Parathyroid adenoma (tissue), 2 donors: ENCODE results near the gene FKBP2.
"Not testable (repeated sequence)": the region's sequence is repeated elsewhere in the genome, so short reads cannot be mapped to it uniquely, and the experiment has no call there.

ENCODE experiments used
- H2AFZ ChIP-seq: fragments of 300-600 bp; sonication (generic); one replicate; pipeline ENCODE4 v1.7.0; 2017; ENCODE audit warnings: antibody characterized with exemption, mild to moderate bottlenecking
- H3K27ac ChIP-seq: fragments of 300-600 bp; sonication (generic); one replicate; pipeline ENCODE4 v1.7.0; 2017
- H3K27me3 ChIP-seq: fragments of 300-600 bp; sonication (generic); one replicate; pipeline ENCODE4 v1.7.0; 2017; ENCODE audit warnings: low read length; ENCODE audit not compliant: control insufficient read depth, insufficient read depth
- H3K36me3 ChIP-seq: fragments of 300-600 bp; sonication (generic); one replicate; pipeline ENCODE4 v1.7.0; 2017; ENCODE audit warnings: low read length; ENCODE audit not compliant: control insufficient read depth, insufficient read depth
- H3K4me1 ChIP-seq: fragments of 300-600 bp; sonication (generic); one replicate; pipeline ENCODE4 v1.7.0; 2017; ENCODE audit warnings: control low read depth
- H3K4me2 ChIP-seq: fragments of 300-600 bp; sonication (generic); one replicate; pipeline ENCODE4 v1.7.0; 2017; ENCODE audit warnings: low read length
- H3K4me3 ChIP-seq: fragments of 300-600 bp; sonication (generic); one replicate; pipeline ENCODE4 v1.7.0; 2017; ENCODE audit warnings: low read depth, low read length
- H3K79me2 ChIP-seq: fragments of 300-600 bp; sonication (generic); one replicate; pipeline ENCODE4 v1.7.0; 2017; ENCODE audit warnings: control low read depth
- H3K9ac ChIP-seq: fragments of 300-600 bp; sonication (generic); one replicate; pipeline ENCODE4 v1.7.0; 2017; ENCODE audit warnings: mild to moderate bottlenecking
- H3K9me3 ChIP-seq: fragments of 300-600 bp; sonication (generic); one replicate; pipeline ENCODE4 v1.7.0; 2017; ENCODE audit warnings: low read length; ENCODE audit not compliant: control insufficient read depth
- CTCF ChIP-seq: fragments of 300-600 bp; sonication (generic); IDR thresholded peaks from one replicate; pipeline ENCODE4 v1.7.0; 2017; ENCODE audit warnings: antibody characterized with exemption, mild to moderate bottlenecking
- donor health status: primary hyperparathyroidism.

The FKBP2 gene

GRCh38 chr11:64244107-64244506 is 3.2 kb downstream of the FKBP2 start:
- no peak for TF ChIP-seq CTCF
- H3K27ac ChIP-seq: no peak overlapping the region
- peaks cover 12% of the 10 kb centered on the region for H3K4me1 ChIP-seq

GRCh38 chr11:64244966-64245365 is 4.1 kb downstream of the FKBP2 start:
- Histone ChIP-seq H3K36me3 (no peaks in the 10 kb centered on the region), H3K79me2 (no peaks in the 10 kb centered on the region), H3K27ac (no peak overlapping the region), H3K4me1 (peaks cover 8% of the 10 kb centered on the region), H3K4me2 (peak overlapping the region; percentile 75), H3K9me3 (no peaks in the 10 kb centered on the region), H2AFZ (no peak overlapping the region), H3K4me3 (no peak overlapping the region), H3K27me3 (no peaks in the 10 kb centered on the region), H3K9ac (no peak overlapping the region)
- no peak for TF ChIP-seq CTCF

More at GRCh38 chr11:64244107-64244506, 3.2 kb downstream of the FKBP2 start:
- no peak overlapping the region for H3K4me2 ChIP-seq
- no peaks in the 10 kb centered on the region for H3K36me3 ChIP-seq
- H3K27me3 ChIP-seq: no peaks in the 10 kb centered on the region
- H3K79me2 ChIP-seq: no peaks in the 10 kb centered on the region
- no peak overlapping the region for H3K4me3 ChIP-seq
- no peak overlapping the region for H2AFZ ChIP-seq
- no peak overlapping the region for H3K9ac ChIP-seq
- no peaks in the 10 kb centered on the region for H3K9me3 ChIP-seq

DNA sequence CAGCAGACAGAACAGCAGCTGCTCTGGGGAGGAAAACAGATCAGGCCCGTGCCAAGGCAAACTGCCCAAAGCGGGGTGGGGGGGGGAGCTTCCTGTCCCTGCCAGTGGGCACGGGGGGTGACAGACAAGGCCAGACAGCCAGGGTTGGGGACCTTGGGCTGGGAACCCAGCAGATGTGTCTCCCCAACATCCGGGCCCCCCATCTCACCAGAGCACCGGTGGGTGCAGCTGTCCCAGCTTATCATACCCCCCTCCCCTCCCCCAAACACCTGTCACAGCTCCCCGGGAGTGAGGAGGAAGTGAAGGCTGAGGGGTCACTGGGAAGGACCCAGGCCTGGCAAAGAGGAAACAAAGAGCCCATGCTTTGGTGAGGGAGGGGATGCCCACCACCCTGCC is 4.5 kb downstream of the FKBP2 start:
- H3K4me2 ChIP-seq: peak overlapping the region; percentile 75
- peak overlapping the region; percentile 36 for H3K27ac ChIP-seq
- no peak overlapping the region for H3K9ac ChIP-seq
- peak overlapping the region; percentile 58 for H3K4me3 ChIP-seq
- H3K79me2 ChIP-seq: no peaks in the 10 kb centered on the region
- no peak for TF ChIP-seq CTCF
- no peaks in the 10 kb centered on the region for H3K9me3 ChIP-seq
- H3K36me3 ChIP-seq: no peaks in the 10 kb centered on the region
- peaks cover 4% of the 10 kb centered on the region for H3K4me1 ChIP-seq
- no peak overlapping the region for H2AFZ ChIP-seq
- no peaks in the 10 kb centered on the region for H3K27me3 ChIP-seq

DNA sequence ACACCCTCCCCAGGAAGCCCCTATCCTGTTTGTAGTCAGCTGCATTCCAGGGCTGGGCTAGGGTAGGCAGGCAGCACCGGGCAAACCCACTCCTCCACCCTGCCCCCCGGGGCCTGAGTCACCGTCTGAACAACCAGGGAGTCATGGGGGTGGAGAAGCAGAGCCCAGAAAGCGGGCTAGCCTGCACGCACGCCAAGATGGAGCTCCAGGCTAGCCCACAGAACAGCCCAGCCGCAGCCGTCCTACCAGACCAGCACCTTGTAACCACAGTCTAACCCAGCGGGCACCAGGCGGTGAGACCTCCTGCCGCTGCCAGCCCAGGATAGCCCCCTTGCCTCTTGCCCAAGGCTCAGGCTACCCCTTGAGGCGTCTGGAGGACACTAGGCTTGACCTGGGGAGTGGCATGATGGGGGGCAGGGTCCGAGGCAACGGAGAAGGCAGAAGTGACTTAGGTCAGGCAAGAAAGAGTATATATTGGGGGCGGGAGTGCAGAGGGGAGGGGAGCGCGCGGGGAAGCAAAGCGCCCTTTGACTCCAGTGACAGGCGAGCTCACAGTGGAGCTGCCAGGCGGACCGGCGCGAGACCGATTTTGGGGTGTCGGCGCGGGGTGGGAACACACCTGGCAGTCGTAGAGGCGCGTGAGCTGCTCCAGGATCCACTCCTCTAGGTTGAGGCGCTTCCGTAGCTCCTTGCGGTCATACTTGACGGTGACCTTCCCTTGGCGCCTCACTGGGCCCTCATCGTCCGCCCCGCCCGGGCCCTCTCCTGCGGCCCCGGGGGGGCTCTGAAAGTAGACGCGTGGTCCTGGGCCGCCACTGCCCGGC is 5.1 kb downstream of the FKBP2 start:
- Histone ChIP-seq H3K4me1 (peaks cover 2% of the 10 kb centered on the region), H3K36me3 (no peaks in the 10 kb centered on the region), H3K9ac (no peak overlapping the region), H3K4me3 (peak overlapping the region; percentile 58), H3K79me2 (no peaks in the 10 kb centered on the region), H3K4me2 (peak overlapping the region; percentile 75), H3K27me3 (no peaks in the 10 kb centered on the region), H3K9me3 (no peaks in the 10 kb centered on the region), H2AFZ (peak overlapping the region; percentile 46), H3K27ac (peak overlapping the region; percentile 36)
- no peak for TF ChIP-seq CTCF

GRCh38 chr11:64246621-64246870 is 5.7 kb downstream of the FKBP2 start:
- H3K4me2 ChIP-seq, H3K4me1 ChIP-seq, H3K9me3 ChIP-seq, H3K79me2 ChIP-seq, H3K27me3 ChIP-seq, H2AFZ ChIP-seq, H3K27ac ChIP-seq, H3K9ac ChIP-seq, H3K36me3 ChIP-seq, H3K4me3 ChIP-seq: not testable (repeated sequence)
